ENCODE data around the gene NPW. TPM values are rescaled to one million over a fixed set of nuclear protein-coding genes. Genes with fewer than 3 reads are reported as not detected.
"Not testable (repeated sequence)": the region's sequence is repeated elsewhere in the genome, so short reads cannot be mapped to it uniquely, and the experiment has no call there.

The NPW gene
- total RNA-seq, 1 donor from 2014 or later, result 3.9 TPM

DNA sequence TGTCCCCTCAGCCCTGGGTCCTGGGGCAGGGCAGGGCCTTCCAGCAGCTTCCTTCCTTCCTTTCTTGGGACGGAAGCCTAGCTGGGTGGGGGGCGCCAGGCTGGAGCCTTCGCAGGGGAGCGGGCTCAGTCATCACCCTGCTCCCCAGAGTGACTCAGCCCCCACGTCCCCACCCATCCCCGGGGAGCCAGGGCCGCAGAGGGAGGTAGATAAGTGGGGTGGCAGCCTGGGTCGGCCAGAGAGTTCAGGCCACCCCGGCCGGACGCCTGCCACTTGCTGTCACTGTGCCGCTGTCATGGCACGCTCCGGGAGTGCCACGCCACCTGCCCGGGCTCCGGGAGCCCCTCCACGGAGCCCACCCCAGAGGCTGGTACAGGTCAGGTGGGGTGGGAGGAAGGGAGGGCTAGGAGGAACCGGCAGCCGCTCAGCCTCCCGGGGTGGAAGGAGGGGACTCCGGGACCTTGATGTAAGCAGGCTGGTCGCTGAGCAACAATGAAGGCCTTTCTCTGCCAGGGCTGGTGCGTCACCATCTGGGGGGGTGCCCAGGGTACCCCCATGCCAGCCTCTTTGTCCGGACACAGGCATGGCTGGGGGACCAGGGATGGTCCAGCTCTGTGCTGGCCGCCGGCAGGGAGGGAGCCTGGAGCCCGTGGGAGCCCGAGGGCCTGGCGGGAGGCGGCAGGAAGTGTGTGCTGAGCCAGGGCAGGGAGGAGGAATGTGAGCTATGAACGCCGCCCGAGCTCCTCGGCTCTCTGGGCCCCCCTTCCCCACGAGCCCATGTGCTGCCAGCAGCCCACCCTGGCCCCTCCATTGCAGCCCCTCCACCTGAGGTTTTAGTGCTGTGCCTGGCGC lies 13.7 kb downstream of the NPW start:
- Mint-ChIP-seq H3K36me3 (ENCODE audit: low read depth) (no peaks in the 10 kb centered on the region), H3K9me3 (no peaks in the 10 kb centered on the region), H3K4me3 (no peak overlapping the region), H3K27ac (no peak overlapping the region), H3K27me3 (ENCODE audit: insufficient read depth) (peaks cover 2% of the 10 kb centered on the region), H3K4me1 (ENCODE audit: low read depth) (no peaks in the 10 kb centered on the region)
- intact Hi-C loops (cut with micrococcal nuclease), result no loop called here
- DNase-seq (ENCODE audit: low spot score), result no peak

DNA sequence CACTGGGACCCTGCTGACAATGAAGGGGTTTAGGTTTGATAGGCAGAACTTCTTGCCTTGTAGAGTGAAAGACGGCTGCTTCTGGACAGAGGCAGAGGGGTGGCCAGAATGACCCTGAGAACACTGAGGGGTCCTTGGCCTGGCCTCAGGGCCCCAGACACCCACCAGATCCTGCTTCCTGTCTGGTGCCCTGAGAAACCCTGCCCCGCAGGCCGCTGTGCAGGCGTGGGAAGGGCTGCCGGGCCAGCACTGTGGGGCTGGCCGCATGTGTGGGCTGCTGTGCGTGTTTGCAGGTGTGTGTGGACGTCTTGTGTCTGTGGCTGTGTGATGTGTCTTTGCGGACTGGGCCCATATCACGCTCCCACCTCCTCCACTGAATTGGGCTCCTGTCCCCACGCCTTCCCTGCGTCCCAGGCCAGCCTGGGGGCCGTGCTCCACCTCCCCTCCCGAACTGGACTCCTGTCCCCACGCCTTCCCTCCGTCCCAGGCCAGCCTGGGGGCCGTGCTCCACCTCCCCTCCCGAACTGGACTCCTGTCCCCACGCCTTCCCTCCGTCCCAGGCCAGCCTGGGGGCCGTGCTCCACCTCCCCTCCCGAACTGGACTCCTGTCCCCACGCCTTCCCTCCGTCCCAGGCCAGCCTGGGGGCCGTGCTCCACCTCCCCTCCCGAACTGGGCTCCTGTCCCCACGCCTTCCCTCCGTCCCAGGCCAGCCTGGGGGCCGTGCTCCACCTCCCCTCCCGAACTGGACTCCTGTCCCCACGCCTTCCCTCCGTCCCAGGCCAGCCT lies 14.5 kb downstream of the NPW start:
- H3K4me1 Mint-ChIP-seq (ENCODE audit: low read depth); H3K27me3 Mint-ChIP-seq (ENCODE audit: insufficient read depth); H3K9me3 Mint-ChIP-seq; H3K27ac Mint-ChIP-seq; intact Hi-C loops (cut with micrococcal nuclease); DNase-seq (ENCODE audit: low spot score); H3K4me3 Mint-ChIP-seq; H3K36me3 Mint-ChIP-seq (ENCODE audit: low read depth): not testable (repeated sequence)

DNA sequence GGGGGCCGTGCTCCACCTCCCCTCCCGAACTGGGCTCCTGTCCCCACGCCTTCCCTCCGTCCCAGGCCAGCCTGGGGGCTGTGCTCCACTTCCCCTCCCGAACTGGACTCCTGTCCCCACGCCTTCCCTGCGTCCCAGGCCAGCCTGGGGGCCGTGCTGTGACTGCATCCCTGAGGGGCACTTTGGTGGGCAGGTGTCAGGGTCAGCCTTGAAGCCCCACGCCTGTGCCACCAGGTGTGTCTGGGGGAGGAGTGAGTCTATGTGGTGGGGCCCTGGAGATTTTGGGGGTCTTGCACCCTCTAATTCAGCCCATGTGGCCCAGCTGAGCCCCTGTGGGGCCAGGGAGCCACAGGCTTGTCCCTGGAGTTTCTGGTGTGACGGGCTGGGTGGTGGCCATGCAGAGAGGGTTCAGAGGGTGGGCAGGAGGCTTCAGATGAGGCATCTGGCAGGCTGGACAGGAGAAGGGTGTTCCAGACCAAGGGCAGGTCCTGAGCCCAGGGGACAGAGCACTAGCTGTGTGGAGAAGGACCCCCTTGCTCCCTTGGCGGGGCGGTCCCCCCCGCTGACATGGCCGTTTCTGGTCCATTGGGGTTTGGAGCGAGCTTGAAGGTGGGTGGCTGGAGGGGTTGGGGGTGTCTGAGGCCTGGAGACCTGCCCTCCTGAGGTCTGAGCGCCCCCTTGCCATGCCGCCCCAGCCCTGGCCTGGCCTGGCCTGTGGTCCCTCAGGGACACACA lies 15.3 kb downstream of the NPW start:
- H3K36me3 Mint-ChIP-seq (ENCODE audit: low read depth), result no peaks in the 10 kb centered on the region
- no peak for DNase-seq (ENCODE audit: low spot score)
- H3K4me1 Mint-ChIP-seq (ENCODE audit: low read depth), result no peaks in the 10 kb centered on the region
- intact Hi-C loops (cut with micrococcal nuclease), result no loop called here
- no peak overlapping the region for H3K4me3 Mint-ChIP-seq
- no peak overlapping the region for H3K27ac Mint-ChIP-seq
- H3K9me3 Mint-ChIP-seq, result no peaks in the 10 kb centered on the region
- H3K27me3 Mint-ChIP-seq (ENCODE audit: insufficient read depth), result no peaks in the 10 kb centered on the region

DNA sequence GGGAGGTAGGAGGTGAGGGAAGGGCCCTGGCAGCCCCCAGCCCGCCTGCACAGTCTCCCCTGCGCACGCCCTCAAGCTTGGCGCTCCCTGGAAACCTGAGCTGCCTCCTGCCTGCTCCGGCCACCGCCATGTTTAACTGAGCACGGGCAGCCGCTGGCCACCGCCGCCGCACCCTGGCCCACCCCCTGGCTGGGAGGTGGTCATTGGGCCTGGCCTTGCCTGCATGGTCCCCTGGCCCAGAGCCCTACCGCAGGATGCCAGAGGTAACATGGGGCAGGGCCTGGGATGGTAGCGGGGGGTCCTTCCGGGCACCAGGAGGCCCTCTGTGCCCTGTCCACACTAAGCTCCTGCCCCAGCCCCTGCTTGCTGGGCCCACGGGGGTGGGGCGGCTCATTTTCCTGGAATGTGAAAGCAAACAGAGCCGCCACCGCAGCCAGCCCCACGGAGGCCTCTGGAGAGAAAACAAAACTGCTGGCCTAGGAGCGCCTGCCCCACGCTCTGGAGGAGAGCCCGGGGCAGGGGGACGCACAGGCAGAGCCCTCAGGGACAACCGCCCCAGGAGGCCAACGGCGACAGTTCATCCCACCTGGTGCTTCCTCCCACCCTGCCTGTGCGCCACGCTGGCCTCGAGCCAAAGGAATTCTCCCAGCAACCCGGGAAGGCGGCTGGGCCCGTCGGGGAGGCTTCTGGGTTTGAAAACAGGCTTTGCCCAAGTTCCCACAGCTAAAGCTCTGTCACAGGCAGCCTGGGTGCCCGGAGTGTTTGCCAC lies 16.0 kb downstream of the NPW start:
- intact Hi-C loops (cut with micrococcal nuclease), result no loop called here
- no peak overlapping the region for H3K27ac Mint-ChIP-seq
- H3K36me3 Mint-ChIP-seq (ENCODE audit: low read depth), result no peaks in the 10 kb centered on the region
- H3K4me1 Mint-ChIP-seq (ENCODE audit: low read depth), result no peaks in the 10 kb centered on the region
- no peaks in the 10 kb centered on the region for H3K9me3 Mint-ChIP-seq
- no peak for DNase-seq (ENCODE audit: low spot score)
- no peaks in the 10 kb centered on the region for H3K27me3 Mint-ChIP-seq (ENCODE audit: insufficient read depth)
- no peak overlapping the region for H3K4me3 Mint-ChIP-seq

DNA sequence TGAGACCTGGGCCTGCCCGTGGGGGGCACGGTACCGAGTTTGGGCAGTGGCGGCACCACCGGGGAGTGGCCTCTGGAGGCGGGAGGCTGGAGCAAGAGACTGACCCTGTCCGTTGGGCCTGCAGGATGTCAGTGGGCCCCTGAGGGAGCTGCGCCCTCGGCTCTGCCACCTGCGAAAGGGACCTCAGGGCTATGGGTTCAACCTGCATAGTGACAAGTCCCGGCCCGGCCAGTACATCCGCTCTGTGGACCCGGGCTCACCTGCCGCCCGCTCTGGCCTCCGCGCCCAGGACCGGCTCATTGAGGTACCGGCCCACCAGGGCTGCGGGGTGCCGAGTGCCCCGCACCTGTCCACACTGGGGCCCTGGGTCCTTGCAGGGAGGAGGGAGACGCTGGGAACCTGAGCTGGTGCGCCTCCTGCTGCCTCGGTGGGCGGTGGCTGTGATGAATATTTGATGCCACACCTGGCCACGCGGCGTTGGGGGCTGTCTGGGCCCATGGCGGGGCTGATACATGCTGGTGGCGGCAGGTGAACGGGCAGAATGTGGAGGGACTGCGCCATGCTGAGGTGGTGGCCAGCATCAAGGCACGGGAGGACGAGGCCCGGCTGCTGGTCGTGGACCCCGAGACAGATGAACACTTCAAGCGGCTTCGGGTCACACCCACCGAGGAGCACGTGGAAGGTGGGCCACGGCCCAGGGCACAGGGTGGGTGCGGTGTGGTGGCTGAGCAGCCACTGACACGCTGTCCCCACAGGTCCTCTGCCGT lies 16.8 kb downstream of the NPW start:
- no peaks in the 10 kb centered on the region for H3K9me3 Mint-ChIP-seq
- no peaks in the 10 kb centered on the region for H3K36me3 Mint-ChIP-seq (ENCODE audit: low read depth)
- H3K27me3 Mint-ChIP-seq (ENCODE audit: insufficient read depth), result no peaks in the 10 kb centered on the region
- no peak for DNase-seq (ENCODE audit: low spot score)
- no peaks in the 10 kb centered on the region for H3K4me1 Mint-ChIP-seq (ENCODE audit: low read depth)
- H3K27ac Mint-ChIP-seq, result no peak overlapping the region
- no peak overlapping the region for H3K4me3 Mint-ChIP-seq
- intact Hi-C loops (cut with micrococcal nuclease), result no loop called here

DNA sequence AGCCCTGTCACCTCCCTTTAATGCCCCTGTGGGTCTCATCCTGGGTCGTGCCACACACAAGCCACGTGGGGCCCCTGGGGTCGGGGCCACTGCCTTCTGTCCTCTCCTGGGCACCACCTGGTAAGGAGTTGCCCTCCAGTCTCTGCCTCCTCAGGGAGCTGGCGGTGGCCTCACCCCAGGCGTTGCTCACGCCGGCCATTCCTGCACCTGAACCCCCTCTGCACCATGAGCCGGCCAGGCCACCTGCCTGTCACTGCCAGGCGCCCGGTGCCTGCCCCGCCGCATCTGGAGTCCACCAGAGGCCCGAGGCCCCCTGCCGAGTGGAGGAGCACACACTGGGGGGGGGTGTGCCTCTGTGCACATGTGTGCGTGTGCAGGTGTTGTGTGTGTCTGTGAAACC lies 17.5 kb downstream of the NPW start:
- intact Hi-C loops (cut with micrococcal nuclease), result no loop called here
- Mint-ChIP-seq H3K36me3 (ENCODE audit: low read depth) (no peaks in the 10 kb centered on the region), H3K4me1 (ENCODE audit: low read depth) (no peaks in the 10 kb centered on the region), H3K4me3 (no peak overlapping the region), H3K9me3 (no peaks in the 10 kb centered on the region), H3K27ac (no peak overlapping the region), H3K27me3 (ENCODE audit: insufficient read depth) (no peaks in the 10 kb centered on the region)
- DNase-seq (ENCODE audit: low spot score), result no peak

DNA sequence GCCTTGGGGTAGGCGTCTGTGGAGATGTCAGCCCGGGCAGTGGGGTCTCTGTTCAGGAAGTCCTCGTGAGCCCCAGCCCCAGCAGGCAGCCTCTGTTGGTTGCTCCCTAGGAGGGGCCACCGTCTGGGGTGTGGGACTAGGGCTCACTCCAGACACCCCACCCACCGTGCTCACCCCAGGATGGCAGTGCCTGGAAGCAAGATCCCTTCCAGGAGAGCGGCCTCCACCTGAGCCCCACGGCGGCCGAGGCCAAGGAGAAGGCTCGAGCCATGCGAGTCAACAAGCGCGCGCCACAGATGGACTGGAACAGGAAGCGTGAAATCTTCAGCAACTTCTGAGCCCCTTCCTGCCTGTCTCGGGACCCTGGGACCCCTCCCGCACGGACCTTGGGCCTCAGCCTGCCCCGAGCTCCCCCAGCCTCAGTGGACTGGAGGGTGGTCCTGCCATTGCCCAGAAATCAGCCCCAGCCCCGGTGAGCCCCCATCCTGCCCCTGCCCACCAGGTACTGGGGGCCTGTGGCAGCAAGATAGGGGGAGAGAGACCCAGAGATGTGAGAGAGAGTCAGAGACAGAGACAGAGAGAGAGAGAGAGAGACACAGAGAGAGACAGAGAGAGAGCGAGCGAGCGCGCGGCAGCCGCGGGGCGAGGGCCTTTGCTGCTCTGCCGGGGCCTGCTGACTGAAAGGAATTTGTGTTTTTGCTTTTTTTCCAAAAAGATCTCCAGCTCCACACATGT lies 18.2 kb downstream of the NPW start:
- H3K4me1 Mint-ChIP-seq (ENCODE audit: low read depth), result no peaks in the 10 kb centered on the region
- no peaks in the 10 kb centered on the region for H3K9me3 Mint-ChIP-seq
- H3K27ac Mint-ChIP-seq, result no peak overlapping the region
- no peaks in the 10 kb centered on the region for H3K27me3 Mint-ChIP-seq (ENCODE audit: insufficient read depth)
- H3K4me3 Mint-ChIP-seq, result no peak overlapping the region
- intact Hi-C loops (cut with micrococcal nuclease), result no loop called here
- H3K36me3 Mint-ChIP-seq (ENCODE audit: low read depth), result no peaks in the 10 kb centered on the region
- DNase-seq (ENCODE audit: low spot score), result no peak

DNA sequence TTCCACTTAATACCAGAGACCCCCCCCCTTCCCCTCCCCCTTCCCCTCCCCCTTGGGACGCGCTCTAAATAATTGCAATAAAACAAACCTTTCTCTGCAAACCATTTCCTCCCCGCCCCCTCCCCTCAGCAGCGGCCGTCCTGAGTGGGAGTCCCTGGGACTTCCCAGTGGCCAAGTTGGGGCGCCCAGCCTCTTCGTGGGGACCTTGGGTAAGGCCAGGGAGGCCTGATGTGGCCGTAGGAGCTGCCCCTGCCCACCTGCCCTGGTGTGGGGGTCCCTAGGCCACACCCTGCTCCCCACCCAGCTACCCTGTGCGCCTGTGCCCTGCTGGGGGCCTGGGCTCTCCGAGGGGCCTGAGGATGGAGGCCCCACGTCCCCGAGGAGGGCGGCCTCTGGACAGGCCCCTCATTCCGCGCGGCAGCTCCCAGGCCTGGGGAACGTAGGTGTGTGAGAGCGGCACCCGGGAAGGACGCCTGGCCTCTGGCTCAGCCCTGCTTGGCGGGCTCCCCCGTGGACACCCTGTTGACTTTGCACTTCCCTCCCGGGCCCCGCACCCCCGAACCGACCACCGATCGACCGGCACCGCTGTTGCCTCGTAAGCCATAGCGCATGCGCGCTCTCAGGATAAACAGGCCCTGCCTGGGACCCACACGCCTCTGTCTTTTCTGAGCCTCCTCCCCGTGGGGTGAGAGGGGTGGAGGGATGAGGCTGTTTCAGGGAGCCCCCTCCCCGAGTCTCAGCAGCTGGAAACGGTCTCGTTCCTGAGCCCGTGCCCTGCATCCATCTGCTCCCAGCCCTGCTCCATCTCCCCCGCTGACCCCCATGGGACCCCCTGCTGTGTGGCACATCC lies 19.0 kb downstream of the NPW start:
- Mint-ChIP-seq H3K4me1 (ENCODE audit: low read depth) (no peaks in the 10 kb centered on the region), H3K9me3 (no peaks in the 10 kb centered on the region), H3K4me3 (no peak overlapping the region), H3K36me3 (ENCODE audit: low read depth) (no peaks in the 10 kb centered on the region), H3K27ac (no peak overlapping the region), H3K27me3 (ENCODE audit: insufficient read depth) (no peaks in the 10 kb centered on the region)
- intact Hi-C loops (cut with micrococcal nuclease), result no loop called here
- DNase-seq (ENCODE audit: low spot score), result no peak

DNA sequence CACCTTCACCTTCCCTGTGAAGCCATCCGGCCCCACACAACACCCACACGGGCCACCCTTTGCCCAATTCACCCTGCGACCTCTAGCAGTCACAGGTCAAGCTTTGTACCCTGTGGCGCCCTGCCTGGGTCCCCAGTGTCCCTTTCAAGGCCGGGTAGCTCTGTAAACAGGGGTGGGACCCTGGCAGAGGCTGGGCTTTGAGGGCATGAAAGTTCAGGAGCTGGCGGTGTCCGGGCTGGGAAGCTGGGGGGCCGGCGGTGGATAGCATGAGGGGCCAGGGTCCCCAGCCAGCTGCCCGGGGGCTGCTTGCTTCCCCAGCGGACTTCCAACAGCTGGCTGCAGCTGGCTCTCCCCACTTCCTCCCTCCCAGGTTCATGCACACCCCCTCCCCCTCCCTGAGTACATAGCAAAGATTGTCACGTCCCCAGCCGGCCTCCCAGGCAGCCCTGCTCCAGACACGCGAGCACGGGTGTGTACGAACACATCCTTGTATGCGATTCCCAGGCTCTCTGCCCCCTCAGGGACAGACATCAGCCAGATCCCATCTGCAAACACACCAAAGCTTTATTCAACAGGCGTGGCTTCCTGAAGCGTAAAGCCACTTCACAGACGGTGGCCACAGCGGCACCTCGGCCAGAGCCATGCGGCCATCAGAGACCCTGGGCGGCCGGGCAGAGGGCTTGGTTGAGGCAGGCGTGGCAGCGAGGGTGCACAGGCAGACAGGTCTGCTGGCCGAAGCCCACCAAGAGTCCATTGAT lies 19.9 kb downstream of the NPW start:
- DNase-seq (ENCODE audit: low spot score), result no peak
- Mint-ChIP-seq H3K4me1 (ENCODE audit: low read depth) (no peaks in the 10 kb centered on the region), H3K9me3 (no peaks in the 10 kb centered on the region), H3K27ac (no peak overlapping the region), H3K36me3 (ENCODE audit: low read depth) (no peaks in the 10 kb centered on the region), H3K4me3 (no peak overlapping the region), H3K27me3 (ENCODE audit: insufficient read depth) (no peaks in the 10 kb centered on the region)
- intact Hi-C loops (cut with micrococcal nuclease), result loop anchor here (10.0 kb wide), 1 partner anchor 615 kb away; the partner anchor contains the start of gene UQCC4

DNA sequence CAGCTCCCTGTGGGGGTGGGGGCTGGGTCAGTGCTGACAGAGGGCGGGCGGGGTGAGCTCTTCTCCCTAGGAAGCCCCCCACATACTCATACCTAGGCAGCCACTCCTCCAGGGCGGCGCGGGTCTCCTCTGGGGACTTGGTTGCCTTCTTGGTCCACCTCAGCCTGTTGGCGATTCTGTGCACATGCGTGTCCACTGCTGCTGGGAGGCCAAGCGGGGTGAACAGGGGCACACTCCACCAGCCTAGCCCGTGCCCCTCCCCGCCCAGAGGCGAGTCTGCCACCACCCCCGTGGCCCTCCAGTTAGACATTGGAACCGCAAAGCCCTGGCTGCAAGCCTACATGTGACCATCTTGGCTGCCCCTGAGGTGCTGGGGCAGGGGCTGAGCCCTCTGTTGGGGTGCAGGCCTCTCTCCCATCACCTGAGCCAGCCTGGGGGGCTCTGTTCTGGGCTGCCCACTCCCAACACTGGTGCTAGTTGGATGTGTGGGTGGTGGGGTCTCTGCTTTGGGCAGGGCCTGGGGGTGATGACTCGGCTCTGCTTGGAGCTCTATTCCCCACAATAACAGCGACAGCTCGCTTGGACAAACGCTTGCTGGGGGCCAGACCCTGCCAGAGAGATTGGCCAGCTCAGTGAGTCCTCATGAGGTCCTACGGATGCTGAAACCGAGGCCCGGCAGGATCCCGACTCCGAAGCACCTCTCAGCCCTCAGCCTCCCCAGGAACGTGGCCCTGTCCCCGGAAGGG lies 20.6 kb downstream of the NPW start:
- DNase-seq (ENCODE audit: low spot score), result no peak
- Mint-ChIP-seq H3K4me1 (ENCODE audit: low read depth) (no peaks in the 10 kb centered on the region), H3K9me3 (no peaks in the 10 kb centered on the region), H3K36me3 (ENCODE audit: low read depth) (no peaks in the 10 kb centered on the region), H3K27ac (no peak overlapping the region), H3K27me3 (ENCODE audit: insufficient read depth) (no peaks in the 10 kb centered on the region), H3K4me3 (no peak overlapping the region)
- intact Hi-C loops (cut with micrococcal nuclease), result loop anchor here (10.0 kb wide), 1 partner anchor 615 kb away; the partner anchor contains the start of gene UQCC4

Measured in activated T-helper 1 cell treated with anti-CD3 and anti-CD28 coated beads, Interleukin-12 subunit alpha, Interleukin-12 subunit beta, Interleukin-2, Interleukin-4 antibody, amounts not matched to agents 30 ng/mL and 10 ng/mL and 1 ng/mL, durations not matched to agents 14 hours and 24 hours and 36 hours (primary cell).